Colon (tissue), 2 donors: Measurements from ENCODE around the gene LRP1B.

ENCODE experiments used
- FAIRE-seq: peaks from 2 replicates; lab custom pipeline; 2012; peaks lifted over from hg19 to GRCh38; lab: Jason Lieb, UNC
- donor health status: control.
- donor health status: control.

Gene LRP1B

DNA sequence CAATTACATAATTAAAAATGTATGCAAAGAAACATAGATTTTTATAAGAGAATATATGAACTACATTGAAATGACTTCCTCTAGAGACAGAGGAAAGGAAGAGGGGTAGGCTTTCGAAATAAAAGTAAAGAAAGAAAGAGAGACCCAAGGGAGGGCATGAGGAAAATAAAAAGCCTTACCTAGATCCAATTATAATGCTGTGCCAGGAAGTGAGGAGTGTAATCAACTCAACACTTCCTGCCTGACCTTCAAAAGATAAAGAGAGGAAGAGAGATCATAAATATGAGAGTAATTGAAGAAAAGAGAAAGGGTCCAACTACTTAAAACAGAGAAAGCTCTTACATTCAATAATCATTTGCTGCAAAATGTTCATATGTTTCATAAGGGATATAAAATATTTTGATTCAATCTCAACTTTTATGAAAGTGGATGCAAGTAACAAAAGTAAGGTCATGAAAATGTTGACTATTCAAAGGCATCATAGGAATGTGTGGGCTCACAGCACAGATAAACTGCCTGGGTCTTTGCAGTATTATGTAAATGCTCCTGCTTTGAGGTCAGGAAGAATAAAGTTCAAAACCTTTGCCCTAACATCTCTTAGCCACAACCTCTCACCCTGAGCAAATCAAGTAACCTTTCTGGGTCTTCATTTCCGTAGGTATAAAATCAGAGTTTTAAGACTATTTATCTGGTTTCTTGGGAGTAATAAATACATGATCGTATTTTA, 1237.7 kb downstream of the LRP1B start:
- no peak for FAIRE-seq

GRCh38 chr2:140892436-140892835, 1238.4 kb downstream of the LRP1B start:
- FAIRE-seq: no peak

GRCh38 chr2:140891614-140892212, 1239.1 kb downstream of the LRP1B start:
- FAIRE-seq: no peak

- FAIRE-seq: no peak
These were observed 1247.9 kb downstream of the LRP1B start for GRCh38 chr2:140882671-140883620.

GRCh38 chr2:140880573-140880972, 1250.2 kb downstream of the LRP1B start:
- no peak for FAIRE-seq

DNA sequence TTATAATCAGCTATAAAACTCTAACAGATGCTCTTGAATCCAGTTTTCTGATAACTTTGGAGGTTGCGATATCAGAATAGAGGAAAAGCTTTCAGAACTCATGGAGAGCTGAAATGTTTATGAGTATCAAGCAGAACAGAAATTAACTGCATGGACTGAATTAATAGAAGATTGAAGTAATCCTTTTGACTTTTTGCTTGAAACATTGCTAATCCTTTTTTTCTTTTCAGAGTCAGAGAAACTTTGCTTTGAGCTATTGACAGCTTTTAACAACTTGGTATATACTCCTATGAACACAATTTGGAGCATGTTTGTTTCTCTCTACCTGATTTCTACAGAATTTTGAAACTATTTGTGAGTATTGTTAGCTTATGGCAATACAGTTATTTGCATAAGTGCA, 1254.8 kb downstream of the LRP1B start:
- no peak for FAIRE-seq

GRCh38 chr2:140873915-140874531, 1256.8 kb downstream of the LRP1B start:
- no peak for FAIRE-seq

DNA sequence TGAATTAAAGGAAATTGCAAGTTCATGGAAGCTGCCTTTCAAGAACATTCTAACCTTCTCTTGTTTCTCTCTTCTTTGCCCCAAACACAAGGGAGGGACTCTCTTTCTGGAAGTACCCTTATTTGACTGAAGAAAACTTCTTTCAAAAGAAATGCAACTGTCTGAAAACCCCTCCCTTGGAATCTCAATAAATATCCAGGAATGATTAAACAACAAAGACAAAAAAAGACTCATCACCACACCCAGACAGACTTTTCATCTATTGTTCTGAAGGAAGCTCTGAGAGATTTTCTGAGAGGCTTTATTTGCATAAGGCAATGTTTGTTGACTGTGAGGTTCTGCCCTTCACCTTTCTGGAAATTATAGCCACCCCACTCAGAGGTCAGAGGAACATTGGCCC, 1260.9 kb downstream of the LRP1B start:
- no peak for FAIRE-seq

DNA sequence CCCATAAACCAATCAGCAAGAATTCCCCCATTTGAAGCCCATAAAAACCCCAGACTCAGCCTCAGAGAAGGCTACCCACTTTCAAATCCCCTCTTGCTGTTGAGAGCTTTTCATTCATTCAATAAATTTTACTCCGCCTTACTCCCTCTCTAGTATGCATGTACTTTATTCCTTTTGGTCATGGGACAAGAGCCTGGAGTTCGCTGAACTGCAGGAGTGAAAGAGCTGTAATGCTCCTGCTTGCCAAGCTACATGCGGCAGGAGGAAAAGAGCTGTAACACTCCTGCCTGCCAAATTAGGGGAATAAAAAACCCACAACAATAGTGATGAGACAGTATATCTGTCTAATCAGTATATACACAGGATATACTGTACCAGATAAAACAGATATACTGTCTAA, 1261.7 kb downstream of the LRP1B start:
- FAIRE-seq: no peak

GRCh38 chr2:140865837-140866236, 1265.0 kb downstream of the LRP1B start:
- FAIRE-seq: no peak

DNA sequence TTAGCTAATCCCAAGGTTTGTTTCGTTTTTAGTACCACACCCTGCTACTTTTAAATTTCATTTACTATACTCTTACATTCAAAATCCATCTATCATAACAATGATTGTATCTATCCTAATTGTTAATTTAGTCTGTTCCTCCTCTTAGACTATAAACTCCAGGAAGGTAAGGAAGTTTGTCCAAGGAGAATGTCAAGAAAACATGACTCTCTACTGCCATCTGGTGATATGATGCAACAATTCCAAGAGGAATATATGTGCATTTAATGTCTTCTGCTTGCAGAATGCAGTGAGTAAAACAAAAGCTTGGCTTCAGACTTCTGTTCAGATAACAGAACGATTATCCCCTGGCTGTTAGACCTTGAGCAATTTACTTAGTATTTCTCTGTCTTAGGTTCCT, 1267.1 kb downstream of the LRP1B start:
- no peak for FAIRE-seq

- no peak for FAIRE-seq
These were observed 1268.6 kb downstream of the LRP1B start for GRCh38 chr2:140862181-140862580.

DNA sequence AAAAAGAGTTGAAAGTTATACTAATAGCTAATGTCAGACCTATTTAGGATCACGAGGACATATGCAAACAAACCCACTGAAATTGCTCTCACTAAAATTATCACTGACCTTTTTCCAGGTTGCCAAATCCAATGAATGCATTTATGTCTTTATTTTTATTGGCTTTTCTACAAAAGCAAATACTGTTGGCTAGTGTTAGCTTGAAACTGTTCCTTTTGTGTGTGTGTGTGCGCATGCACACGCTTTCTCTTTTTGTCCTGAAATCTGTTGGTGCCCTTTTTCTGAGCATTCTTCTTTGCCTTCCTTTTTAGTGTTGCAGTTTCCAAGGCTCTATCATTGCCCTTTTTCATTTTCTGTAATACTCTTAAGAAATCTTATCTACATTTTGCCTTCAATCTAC, 1269.2 kb downstream of the LRP1B start:
- no peak for FAIRE-seq

DNA sequence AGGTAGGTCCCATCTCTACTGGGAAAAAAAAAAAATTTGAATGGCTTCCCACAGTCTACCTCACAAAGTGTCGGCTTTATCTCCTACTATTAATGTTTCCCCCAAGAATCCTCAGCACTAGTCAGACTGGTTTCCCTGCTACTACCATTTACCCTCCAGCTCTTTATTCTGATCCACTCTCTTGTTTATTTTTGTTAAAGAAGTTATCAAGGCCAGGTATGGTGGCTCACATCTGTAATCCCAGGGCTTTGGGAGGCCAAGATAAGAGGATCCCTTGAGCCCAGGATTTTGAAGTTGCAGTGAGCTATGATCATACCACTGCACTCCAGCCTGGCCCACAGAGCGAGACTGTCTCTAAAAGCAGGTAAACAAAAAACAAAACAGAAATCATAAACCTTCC, 1275.3 kb downstream of the LRP1B start:
- no peak for FAIRE-seq

DNA sequence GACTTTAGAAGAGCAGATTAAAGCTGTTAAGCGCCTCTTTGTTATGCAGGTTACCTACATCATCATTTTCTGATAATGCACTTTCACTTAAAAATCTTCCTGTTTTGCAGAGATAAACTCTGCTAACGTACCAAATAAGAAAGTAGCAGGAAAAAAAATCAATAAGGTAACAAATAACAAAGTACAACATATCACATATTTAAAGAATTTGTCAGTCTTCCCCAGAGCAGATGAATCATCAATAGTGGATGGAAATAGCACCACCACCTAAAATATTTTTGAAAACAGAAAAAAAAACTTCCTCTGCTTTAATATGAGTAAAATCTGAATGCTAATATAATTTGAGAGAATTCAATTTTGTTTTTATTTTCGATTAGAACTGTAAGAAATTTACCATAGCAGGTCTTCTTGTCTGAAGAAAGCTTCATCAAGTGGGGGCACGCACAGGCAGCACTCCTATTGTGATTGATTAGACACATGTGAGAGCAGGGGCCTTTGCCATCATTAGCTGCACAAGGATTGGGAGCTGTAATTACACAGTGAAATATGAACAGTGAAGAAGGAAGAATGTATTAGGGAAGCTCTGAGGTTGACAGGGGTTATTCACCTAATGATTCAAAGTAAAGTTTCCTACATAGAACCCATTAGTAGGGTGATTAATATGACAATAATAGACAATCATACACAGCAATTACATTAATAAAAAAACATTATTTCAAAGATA, 1279.4 kb downstream of the LRP1B start:
- no peak for FAIRE-seq

DNA sequence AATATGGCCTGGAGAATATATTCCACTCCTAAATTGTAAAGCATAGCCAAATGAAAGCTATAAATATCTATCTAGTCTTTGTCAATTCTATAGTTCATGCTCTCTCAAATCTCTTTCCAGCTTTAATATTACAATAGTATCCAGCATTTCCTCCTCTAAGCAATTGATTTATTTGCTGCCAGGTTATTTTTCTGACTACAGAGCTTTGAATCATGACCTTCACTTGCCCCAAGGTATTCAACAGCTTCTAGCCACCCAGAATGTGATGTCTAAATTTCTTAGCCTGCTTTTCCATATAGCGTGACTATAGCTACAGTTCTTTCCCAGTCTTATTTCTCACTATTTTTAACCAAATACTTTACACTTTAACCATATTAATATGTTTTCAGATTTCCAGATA, 1287.6 kb downstream of the LRP1B start:
- no peak for FAIRE-seq

- no peak for FAIRE-seq
These were observed 1288.7 kb downstream of the LRP1B start for GRCh38 chr2:140842110-140842509.

- FAIRE-seq: no peak
These were observed 1289.7 kb downstream of the LRP1B start for GRCh38 chr2:140841141-140841540.

GRCh38 chr2:140836826-140837225, 1294.0 kb downstream of the LRP1B start:
- no peak for FAIRE-seq

DNA sequence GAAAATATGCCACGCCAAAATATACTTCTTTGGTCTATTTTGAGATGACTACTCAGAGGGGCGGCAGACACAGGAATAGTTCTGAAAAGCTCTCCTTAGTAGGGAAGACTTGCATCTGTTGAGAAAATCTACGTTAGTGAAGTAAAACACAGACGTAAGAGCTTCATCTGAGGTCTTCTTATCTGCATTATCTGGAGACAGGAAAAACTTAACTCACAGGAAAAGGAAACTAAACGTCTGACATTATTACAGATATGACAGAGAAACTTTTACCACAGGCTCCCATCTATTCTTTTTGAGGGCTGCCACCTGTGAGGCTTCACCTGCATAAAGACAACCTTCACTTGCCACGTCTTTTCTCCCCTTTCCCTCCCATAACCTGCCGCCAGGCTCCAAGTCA, 1295.7 kb downstream of the LRP1B start:
- no peak for FAIRE-seq

DNA sequence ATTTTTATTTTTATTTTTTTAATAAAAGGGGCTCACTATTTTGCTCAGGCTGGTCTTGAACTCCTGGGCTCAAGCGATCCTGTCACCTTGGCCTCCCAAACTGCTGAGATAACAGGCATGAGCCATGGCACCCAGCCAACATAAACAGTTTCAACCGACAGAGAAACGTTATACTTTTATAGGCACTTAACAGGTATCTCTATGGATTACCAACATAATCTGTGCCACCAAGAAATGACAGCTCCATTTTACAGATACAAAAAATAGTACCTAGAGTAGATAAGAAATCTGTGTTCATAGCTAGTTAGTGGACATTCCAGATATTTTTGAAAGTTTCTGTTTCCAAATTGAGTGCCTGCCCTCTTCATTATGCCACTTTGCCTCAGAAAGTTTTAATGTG, 1316.7 kb downstream of the LRP1B start:
- no peak for FAIRE-seq

DNA sequence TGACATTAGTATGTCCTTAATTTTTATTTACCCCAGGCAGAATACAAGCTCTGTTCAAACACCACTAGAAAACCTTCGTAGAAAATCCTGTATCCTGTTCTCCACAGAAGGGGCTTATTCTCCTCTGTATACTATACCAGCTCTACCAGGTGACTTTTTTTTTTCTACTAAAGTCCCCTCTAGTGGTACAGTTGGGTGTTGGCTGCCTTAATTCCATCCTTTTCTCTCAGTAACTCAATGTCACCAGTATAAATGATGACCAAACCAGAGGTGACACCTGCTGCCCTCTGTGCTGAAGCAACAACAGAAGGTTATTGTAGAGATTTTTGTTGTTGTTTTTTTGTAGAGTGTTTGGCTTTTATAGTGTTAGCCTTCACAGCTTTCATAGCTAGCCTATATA, 1322.0 kb downstream of the LRP1B start:
- no peak for FAIRE-seq
